Measurements from ENCODE around the gene DUSP15.
"Not testable (repeated sequence)": the region's sequence is repeated elsewhere in the genome, so short reads cannot be mapped to it uniquely, and the experiment has no call there.

The DUSP15 gene

DNA sequence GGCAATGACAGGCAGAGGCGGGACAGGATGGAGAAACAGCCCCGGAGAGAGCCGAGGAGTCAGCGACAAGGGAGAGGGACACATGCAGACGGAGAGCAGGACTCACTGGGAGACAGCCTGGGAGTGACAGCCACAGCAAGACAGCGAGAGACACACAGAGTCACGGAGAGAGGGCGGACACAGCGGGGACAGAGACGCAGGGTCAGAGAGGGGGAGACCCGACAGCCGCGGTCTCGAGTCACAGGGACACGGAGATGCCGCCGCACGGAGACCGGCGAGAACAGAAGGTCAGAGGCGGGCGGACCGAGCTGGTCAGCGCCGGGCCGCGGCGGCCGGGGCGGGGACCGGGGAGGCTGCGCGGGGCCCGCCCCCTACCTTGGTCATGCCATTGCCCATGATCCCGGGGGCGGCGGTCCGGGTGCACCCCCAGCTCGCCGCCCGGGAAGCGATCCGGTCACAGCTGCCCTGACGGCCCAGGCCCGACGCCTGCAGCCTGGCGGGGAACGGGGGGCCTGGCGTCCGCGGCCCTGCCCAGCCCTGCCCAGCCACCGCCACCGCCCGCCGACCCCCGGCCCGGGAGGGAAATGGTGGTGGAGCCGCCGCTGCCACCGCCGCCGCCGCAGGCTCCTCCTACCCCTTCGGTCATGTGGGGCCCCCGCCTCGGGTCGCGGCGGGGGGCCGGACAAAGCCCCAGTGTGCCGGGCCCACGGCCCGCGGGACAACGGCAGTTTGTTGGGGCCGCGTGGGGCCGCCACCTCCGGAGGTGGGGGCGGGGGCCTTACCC, at the start of gene DUSP15, which contains the start of gene TTLL9:
TSS of gene DUSP15 (minus strand) at position 586 of the 784 bp plus-strand sequence. CDS start at position 396, 190 bp downstream.
TSS of gene TTLL9 (plus strand) at position 693 of the 784 bp plus-strand sequence. CDS start 493 bp downstream, outside the sequence.
- no peak for DNase-seq (ENCODE audit: low spot score)

DNA sequence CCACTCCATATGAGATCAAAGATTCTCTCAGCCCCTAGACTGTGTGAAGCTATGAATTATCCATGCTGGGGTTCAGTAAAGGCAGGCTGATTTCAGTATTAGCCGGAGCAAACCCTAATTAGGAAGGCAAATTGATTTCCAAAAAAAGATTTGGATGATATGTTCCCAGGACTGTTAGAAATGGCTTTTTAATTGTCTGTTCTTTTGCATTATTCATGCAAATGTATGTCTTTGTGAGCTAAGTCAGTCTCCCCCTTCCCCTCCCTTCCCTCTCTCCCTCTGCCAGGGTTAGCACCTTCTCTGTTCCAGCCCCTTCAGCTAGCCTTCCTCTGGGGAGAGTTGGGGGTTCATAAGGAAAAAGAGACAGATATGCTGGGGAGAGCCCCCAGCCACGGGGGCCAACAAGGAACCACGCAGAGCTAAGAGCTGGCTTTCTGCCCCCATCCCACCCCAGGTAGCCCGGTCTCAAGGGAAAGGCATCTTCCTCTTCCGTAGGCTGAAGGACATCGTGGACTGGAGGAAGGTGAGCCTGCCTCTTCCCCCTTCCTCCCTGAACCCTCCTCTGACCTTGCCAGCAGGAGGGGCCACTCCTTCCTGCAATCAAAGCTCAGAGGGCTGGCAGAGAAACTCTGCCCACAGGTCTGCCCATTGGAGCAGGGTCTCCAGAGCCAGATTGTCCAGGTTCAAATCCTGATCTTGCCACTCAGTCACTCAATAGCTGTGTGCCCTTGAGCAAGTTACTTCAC, 49.3 kb upstream of the DUSP15 start:
- DNase-seq (ENCODE audit: low spot score): no peak

- DNase-seq (ENCODE audit: low spot score): no peak
These were observed 48.3 kb upstream of the DUSP15 start for GRCh38 chr20:31918466-31919105.

DNA sequence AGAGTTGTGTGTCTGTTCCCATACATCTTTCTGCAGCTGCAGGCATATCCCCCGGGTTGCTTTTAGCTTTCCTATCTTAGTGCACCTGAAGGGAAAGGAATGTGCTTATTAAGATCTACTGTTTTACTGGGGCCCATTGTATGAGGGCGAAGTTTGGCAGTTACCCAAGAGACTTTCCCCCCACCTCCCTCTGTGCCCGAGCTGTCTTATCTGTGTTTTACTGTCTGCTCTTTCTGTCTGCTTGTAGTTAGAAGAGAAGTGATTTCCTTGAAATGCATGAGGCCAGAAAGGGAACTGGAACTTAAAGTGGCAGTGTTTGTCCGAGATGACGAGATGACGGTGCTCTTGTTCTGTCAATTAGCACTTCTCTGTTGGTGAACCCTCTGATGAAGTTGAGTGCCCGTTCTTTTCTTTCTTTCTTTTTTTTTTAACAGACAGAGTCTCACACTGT, 47.7 kb upstream of the DUSP15 start:
- DNase-seq (ENCODE audit: low spot score): not testable (repeated sequence)

DNA sequence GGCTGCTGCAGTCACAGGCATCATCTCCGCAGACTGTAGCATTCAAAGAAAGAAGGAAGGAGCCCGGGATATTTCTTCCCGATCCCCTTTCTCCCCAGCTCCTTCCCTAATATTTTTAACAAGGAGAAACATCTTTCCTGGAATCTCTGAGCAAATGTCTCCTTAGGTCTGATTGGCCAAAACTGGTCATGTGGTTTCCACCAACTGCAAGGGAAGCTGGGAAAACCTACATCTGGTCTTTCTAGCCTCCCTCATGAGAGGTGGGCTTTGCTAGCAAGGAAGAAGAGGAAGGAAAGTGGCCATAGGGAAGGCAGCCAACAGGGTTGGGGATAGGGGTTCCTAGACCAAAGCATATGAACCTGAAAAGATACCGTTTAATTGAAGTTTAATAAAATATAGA, 46.4 kb upstream of the DUSP15 start:
- no peak for DNase-seq (ENCODE audit: low spot score)

DNA sequence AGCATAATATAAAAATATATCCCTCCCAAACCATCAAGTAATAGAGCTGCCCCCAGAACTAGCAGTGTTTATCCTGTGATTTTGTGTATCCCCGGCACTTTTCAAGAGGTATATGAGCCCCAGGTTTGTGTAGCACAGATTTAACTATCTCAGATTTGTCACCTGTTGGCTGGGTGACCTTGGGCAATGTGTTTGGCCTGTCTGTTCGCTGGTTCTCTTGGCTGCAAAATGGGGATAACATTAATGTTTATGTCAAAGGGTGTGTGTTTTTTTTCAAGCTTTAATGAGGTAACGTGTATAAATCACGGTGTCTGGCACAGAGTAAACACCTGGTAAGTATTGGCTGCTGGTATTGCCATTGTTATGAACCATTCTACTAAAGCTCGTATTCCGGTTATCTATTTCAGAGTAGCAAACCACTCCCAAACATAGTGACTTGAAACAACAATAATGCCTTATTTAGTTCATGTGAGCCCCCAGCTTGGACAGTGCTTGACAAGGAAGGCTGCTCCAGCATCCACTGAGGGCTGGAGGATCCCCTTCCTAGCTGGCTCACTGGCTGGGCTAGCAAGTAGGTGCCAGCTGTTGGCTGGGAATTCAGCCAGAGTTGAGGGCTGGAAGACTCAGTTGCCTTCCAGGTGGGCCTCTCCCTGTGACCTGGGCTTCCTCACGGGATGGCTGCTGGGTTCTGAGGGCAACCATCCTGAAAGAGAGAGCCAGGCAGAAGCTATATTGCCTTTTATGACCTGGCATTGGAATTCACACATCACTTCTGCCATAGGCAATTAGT, 45.4 kb upstream of the DUSP15 start:
- DNase-seq (ENCODE audit: low spot score): no peak

DNA sequence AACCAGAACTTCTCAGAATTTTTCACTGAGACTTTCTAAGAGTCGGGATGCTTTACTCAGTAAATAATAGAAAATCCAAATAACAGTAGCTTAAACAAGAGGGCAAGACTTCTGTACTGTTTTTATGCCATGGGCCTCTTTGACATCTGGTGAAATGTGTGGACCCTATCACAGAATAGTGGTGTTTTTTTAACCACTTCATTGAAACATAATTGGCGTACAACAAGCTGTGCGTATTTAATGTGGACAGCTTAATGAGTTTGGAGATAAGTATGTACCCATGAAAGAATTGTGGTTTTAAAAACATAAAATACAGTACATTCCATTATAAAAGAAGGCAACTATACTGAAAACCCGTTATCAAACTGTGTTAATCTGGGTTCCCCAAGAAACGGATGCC, 43.8 kb upstream of the DUSP15 start:
- DNase-seq (ENCODE audit: low spot score): no peak

- no peak for DNase-seq (ENCODE audit: low spot score)
These were observed 43.3 kb upstream of the DUSP15 start for GRCh38 chr20:31913431-31914157.

GRCh38 chr20:31910071-31910803, 39.9 kb upstream of the DUSP15 start:
- DNase-seq (ENCODE audit: low spot score): no peak

DNA sequence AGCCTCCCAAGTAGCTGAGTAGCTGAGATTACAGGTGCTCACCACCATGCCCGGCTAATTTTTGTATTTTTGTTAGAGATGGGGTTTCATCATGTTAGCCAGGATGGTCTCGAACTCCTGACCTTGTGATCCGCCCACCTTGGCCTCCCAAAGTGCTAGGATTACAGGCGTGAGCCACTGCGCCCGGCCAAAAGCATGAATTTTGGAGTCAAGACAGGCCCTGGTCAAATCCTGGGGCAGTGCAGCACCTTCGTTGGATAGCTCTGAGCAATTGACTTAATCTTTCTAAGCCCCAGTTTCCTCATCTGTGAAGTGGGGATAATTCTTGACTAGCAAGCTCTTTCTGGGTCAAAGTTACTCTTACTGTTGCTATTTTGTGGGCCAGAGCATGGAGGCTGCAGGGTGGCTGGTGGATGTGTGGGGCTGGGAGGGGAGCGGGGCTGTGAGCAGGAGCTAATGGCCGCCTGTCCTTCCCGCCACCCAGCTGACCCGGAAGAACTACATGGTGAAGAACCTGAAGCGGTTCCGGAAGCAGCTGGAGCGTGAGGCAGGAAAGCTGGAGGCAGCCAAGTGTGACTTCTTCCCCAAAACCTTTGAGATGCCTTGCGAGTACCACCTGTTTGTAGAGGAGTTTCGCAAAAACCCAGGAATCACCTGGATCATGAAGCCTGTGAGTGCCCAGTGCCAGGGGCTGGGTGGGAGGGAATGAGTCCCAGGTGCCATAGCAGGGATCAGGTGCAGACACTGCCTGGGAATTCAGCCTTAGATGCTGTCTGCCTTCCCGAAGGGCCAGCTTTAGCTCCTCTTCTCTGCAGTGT, 39.1 kb upstream of the DUSP15 start:
- DNase-seq (ENCODE audit: low spot score): no peak

DNA sequence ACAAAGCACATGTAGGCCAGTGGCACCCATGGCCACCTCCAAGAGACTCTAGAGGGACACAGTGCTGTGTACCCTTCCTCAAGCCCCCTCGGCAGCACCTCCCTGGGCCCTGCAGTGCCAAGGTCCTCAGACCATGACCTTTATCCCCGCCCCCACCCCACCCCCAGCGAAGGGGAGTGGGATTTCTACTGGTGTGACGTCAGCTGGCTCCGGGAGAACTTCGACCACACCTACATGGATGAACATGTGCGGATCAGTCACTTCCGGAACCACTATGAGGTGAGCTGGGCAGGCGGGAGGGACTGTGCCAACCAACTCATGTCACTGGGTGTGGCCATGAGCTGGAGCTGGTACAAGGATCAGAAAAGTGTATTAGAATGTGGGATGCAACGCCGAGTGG, 38.1 kb upstream of the DUSP15 start:
- no peak for DNase-seq (ENCODE audit: low spot score)

DNA sequence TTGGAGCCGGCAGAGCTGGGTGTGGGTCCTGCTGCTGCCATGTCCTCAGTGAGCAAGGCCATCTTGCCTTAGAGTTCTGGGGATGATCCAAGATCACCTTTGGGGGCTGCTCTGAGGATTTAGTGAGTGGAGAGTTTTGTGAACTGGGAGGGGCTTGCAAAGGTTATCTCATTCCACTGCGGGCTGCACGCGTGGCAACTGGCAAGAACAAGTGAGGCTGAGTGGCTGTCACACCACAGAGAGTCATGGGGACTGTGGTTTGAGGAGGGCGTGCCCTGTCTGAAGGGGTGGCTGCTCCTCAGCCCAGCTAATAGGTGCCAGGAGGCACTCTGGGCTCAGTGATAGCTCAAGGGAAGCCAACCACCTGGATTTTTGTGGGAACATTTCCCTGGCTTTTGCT, 37.7 kb upstream of the DUSP15 start:
- DNase-seq (ENCODE audit: low spot score): no peak

- DNase-seq (ENCODE audit: low spot score): no peak
These were observed 36.7 kb upstream of the DUSP15 start for GRCh38 chr20:31907046-31907445.

DNA sequence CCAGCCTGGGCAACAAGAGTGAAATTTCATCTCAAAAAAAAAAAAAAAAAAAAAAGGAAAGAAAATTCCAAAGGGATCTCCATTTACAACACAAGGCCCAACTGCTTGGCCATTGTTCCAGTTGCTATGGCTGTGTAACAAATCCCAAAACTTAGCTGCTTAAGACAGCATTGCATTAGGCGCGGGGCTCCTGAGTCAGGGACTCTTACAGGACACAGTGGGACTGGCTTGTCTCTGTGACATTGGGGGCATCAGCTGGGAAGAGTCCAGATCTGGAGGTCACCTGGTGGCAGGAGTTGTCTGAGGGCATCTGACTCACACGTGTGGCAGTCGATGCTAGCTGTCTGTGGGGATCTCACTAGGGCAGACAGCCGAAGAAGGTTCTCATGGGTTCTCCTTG, 35.7 kb upstream of the DUSP15 start:
- no peak for DNase-seq (ENCODE audit: low spot score)

DNA sequence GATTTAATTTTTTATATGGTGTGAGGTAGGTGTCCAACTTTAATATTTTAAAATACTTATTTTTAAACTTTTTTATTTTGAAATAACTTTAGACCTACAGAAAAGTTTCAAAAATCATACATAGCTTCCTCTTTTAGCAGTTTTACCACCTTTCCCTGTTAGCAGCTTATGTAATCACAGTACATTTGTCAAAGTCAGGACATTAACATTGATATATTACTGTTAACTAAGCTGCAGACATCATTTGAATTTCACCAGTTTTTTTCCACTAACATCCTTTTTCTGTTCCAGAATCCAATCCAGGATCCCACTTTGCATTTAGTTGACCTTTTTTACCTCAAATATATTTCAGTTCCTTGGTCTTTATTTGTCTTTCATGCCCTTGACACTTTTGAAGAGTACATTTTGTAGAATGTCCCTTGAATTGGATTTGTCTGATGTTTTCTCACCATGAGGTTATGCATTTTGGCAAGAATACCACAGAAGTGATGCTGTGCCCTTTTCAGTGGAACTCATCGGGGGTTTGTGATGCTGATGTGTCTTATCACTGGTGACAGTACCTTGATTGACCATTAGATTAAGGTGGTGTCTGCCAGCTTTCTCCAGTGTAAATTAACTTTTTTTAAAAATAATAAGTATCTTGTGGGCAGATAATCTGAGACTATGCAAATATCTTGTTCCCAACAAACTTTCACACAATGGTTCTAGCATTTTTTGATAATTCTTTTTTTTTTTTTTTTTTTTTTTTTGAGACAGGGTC, 33.5 kb upstream of the DUSP15 start:
- no peak for DNase-seq (ENCODE audit: low spot score)

DNA sequence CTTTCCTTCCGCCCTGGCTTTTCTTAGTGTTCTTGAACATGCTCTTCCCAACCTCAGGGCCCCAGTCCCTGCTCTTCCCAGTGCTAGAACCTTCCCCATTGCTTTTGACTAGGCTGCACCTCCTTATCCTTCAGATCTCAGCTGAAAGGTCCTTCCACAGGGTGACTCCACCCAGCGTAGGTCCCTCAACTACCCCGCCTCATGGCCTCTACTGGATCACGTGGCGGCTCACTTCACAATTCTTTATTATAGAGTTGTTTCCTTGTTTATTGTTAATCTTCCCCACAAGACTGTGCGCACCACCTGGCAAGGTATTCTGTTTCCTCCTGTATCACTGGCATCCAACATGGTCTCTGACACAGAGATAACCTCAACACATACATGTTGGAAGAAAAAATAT, 31.3 kb upstream of the DUSP15 start:
- DNase-seq (ENCODE audit: low spot score): no peak

- no peak for DNase-seq (ENCODE audit: low spot score)
These were observed 27.2 kb upstream of the DUSP15 start for GRCh38 chr20:31897541-31897940.

- DNase-seq (ENCODE audit: low spot score): no peak
These were observed 25.7 kb upstream of the DUSP15 start for GRCh38 chr20:31896049-31896448.
